ENCODE data around the gene AFDN. TPM values are rescaled to one million over a fixed set of nuclear protein-coding genes. Genes with fewer than 3 reads are reported as not detected.
"Not testable (repeated sequence)": the region's sequence is repeated elsewhere in the genome, so short reads cannot be mapped to it uniquely, and the experiment has no call there.

The AFDN gene
- total RNA-seq, 2 experiments from 2014 or later, result 11.9 to 14.0 TPM

DNA sequence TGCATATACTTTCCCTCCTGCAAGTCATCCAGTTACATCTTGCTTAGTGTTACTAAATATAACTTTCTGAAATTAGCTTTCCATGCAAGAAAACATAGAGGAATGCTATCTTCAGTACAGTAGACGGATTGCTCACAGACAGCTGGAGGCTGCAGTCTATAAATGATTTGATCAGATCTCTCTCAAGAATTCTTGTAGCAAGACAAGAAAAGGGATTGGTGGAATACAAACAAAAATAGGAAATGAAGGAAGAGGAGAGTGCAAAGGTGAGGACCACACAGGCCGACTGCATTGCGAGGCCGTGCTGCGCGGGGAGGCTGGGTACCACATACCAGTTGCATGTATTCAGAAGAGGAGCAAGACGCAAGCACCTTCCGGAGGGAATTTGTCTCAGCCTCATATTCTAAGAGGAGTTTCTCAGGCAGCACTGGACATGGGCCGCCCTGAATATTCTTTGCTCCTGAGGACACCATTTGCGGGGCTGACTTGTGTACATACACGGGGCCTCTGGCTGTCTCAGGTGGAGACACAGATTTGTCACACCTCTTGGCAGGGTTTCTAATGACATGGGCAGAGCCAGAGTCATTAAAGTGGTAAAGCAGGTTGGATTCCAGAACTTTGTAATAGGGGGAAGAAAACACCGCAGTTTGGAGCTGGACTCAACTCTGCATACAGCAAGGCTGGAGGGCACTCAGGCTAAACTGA is 148.1 kb downstream of the AFDN start:
- Mint-ChIP-seq H3K27me3 (peaks cover 2% of the 10 kb centered on the region), H3K36me3 (ENCODE audit: low read depth) (no peaks in the 10 kb centered on the region), H3K4me1 (no peaks in the 10 kb centered on the region), H3K4me3 (no peak overlapping the region), H3K27ac (no peak overlapping the region), H3K9me3 (ENCODE audit: low read depth) (no peaks in the 10 kb centered on the region)
- intact Hi-C loops (cut with DNase I, micrococcal nuclease), result no loop called here
- no peak for ATAC-seq
- ChIA-PET CTCF (no interaction called here), POLR2A (no interaction called here)
- DNase-seq, result no peak

DNA sequence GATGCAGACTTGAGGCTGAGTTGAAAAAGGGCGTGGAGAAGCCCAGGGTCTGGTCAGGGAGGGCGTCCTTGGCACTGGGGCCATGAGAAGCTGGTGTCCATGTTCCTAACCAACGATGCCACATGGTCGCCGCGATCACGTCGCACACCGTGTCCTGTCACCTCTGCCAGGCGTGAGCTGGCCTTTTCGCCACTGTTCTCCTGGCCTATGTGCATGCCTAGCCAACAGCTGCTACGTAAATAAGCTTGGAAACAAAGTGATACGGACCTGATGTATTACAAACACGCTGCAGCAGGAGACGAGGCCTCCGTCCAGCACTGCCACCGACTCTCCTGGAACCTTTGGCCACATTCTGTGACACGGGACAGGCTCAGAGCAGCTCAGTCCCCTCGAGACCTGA is 148.7 kb downstream of the AFDN start:
- H3K27me3 Mint-ChIP-seq, result peaks cover 2% of the 10 kb centered on the region
- DNase-seq, result no peak
- H3K27ac Mint-ChIP-seq, result no peak overlapping the region
- no peaks in the 10 kb centered on the region for H3K9me3 Mint-ChIP-seq (ENCODE audit: low read depth)
- H3K4me3 Mint-ChIP-seq, result no peak overlapping the region
- CTCF ChIA-PET, result no interaction called here
- no peaks in the 10 kb centered on the region for H3K4me1 Mint-ChIP-seq
- POLR2A ChIA-PET, result no interaction called here
- intact Hi-C loops (cut with DNase I, micrococcal nuclease), result no loop called here
- ATAC-seq, result no peak
- no peaks in the 10 kb centered on the region for H3K36me3 Mint-ChIP-seq (ENCODE audit: low read depth)

DNA sequence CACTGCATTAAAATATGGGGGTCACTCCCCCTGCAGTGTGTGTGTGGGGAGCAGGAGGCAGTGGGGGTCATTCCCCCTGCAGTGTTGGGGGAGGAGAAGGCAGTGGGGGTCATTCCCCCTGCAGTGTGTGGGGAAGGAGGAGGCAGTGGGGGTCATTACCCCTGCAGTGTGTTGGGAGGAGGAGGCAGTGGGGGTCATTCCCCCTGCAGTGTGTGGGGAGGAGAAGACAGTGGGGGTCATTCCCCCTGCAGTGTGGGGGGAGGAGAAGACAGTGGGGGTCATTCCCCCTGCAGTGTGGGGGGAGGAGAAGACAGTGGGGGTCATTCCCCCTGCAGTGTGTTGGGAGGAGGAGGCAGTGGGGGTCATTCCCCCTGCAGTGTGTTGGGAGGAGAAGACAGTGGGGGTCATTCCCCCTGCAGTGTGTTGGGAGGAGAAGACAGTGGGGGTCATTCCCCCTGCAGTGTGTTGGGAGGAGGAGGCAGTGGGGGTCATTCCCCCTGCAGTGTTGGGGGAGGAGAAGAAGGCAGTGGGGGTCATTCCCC is 149.5 kb downstream of the AFDN start:
- CTCF ChIA-PET; H3K4me1 Mint-ChIP-seq; H3K36me3 Mint-ChIP-seq (ENCODE audit: low read depth); POLR2A ChIA-PET; H3K27ac Mint-ChIP-seq; H3K9me3 Mint-ChIP-seq (ENCODE audit: low read depth); DNase-seq; intact Hi-C loops (cut with DNase I, micrococcal nuclease); H3K27me3 Mint-ChIP-seq; H3K4me3 Mint-ChIP-seq; ATAC-seq: not testable (repeated sequence)

DNA sequence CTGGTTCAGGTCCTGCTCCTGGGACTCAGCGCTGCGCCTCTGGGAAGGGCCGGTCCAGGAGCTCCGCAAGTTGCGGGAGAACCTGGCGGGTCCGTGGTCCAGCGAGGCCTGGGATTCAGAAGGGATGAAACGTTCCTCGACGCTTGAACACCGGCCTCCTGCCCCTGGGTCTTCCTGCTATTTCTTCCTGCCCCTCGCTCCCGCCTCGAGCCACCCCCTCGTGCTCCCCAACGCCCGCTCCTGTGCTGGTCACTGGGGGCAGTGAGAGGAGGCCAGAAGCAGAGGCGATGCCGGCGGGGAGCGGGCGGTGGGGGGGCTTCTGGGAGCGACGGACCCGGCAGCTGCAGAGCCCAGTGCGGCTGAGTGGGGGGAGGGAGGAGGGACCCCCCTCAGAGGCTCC is 150.0 kb downstream of the AFDN start:
- Mint-ChIP-seq H3K4me3 (no peak overlapping the region), H3K4me1 (no peaks in the 10 kb centered on the region), H3K27ac (no peak overlapping the region), H3K36me3 (ENCODE audit: low read depth) (no peaks in the 10 kb centered on the region), H3K9me3 (ENCODE audit: low read depth) (no peaks in the 10 kb centered on the region), H3K27me3 (peaks cover 2% of the 10 kb centered on the region)
- ATAC-seq, result no peak
- intact Hi-C loops (cut with DNase I, micrococcal nuclease), result no loop called here
- no peak for DNase-seq
- ChIA-PET POLR2A (no interaction called here), CTCF (no interaction called here)

DNA sequence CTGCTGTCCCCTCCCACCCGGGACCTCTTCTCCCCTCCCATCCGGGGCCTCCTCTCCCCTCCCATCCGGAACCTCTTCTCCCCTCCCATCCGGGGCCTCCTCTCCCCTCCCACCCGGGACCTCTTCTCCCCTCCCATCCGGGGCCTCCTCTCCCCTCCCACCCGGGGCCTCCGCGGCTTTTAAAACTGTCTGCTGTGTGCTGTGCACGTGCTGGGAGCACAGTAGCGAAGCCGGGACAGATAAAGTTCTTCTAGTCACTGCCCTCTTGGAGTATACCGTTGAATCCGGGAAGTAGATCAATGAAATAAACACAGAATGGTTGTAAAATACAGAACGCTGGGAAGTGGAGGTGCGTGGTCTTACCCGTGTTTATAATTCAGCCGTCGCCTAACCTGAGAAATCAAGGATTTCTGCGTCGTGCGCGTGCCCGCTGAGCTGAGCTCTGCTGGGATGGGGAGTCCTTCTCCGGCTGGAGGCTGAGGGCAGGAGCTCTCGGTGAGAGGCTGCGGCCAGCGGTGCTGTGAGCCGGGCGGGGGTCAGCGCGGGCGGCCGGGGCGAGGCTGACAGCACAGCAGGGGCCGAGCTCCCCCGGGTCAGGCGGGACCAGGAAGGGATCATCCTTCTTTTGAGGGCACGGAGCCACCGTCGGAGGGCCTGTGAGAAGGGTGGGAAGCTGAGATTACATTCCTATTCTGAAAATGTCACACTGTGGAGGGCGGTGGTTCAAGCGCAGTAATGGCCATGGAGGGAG is 151.2 kb downstream of the AFDN start:
- CTCF ChIA-PET, result no interaction called here
- H3K4me3 Mint-ChIP-seq, result no peak overlapping the region
- no peak for DNase-seq
- intact Hi-C loops (cut with DNase I, micrococcal nuclease), result no loop called here
- POLR2A ChIA-PET, result no interaction called here
- no peak for ATAC-seq
- H3K9me3 Mint-ChIP-seq (ENCODE audit: low read depth), result no peaks in the 10 kb centered on the region
- no peaks in the 10 kb centered on the region for H3K36me3 Mint-ChIP-seq (ENCODE audit: low read depth)
- H3K27me3 Mint-ChIP-seq, result peaks cover 2% of the 10 kb centered on the region
- no peak overlapping the region for H3K27ac Mint-ChIP-seq
- no peaks in the 10 kb centered on the region for H3K4me1 Mint-ChIP-seq

DNA sequence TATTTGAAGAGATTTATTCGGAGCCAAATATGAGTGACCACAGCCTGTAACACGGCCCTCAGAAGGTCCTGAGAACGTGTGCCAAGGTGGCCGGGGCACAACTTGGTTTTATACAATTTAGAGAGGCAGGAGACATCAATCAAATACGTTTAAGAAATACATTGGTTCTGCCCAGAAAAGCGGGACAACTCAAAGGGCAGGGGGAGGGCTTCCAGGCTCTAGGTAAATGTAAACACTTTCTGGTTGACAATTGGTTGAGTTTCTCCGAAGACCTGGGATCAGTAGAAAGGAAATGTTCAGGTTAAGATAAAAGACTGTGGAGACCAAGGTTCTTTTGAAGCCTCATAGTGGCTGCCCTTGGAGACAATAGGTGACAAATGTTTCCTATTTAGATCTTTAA is 151.9 kb downstream of the AFDN start:
- H3K36me3 Mint-ChIP-seq (ENCODE audit: low read depth), result no peaks in the 10 kb centered on the region
- intact Hi-C loops (cut with DNase I, micrococcal nuclease), result no loop called here
- H3K9me3 Mint-ChIP-seq (ENCODE audit: low read depth), result no peaks in the 10 kb centered on the region
- no peaks in the 10 kb centered on the region for H3K4me1 Mint-ChIP-seq
- POLR2A ChIA-PET, result no interaction called here
- H3K27me3 Mint-ChIP-seq, result peaks cover 2% of the 10 kb centered on the region
- no peak for DNase-seq
- ATAC-seq, result no peak
- no peak overlapping the region for H3K27ac Mint-ChIP-seq
- CTCF ChIA-PET, result no interaction called here
- no peak overlapping the region for H3K4me3 Mint-ChIP-seq

DNA sequence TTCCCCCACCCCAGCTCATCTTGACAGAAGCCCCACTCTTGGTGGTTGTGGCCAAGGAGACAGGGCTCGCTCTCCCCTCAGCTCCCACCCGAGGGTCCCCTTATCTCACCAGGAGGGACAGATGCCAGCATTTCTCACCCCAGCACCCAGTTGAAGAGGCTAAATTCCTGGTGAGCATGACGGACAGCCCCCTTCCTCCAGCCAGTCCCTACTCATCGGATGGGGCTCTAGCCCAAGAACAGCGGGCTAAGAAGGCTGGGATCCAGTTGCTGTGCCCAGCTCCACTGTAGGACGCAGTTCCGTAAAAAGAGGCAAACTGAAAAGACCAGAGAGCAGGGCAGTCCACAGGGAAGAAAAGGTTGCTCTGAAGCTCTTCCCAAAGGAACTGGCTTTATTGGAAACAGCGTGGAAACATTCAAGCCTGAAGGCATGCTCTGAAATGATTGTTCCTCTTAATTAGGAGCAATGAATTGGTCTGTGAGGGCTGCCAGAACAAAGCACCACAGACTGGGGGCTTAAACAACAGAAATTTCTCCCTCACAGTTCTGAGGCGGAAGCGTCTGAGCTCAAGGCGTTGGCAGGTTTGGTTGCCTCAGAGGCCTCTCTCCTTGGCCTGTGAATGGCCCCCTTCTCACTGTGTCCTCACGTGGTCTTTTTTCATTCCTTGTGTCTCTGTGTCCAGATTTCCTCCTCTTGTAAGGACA is 152.9 kb downstream of the AFDN start:
- Mint-ChIP-seq H3K36me3 (ENCODE audit: low read depth) (no peaks in the 10 kb centered on the region), H3K4me1 (no peaks in the 10 kb centered on the region), H3K9me3 (ENCODE audit: low read depth) (no peaks in the 10 kb centered on the region), H3K27ac (no peak overlapping the region), H3K27me3 (peaks cover 2% of the 10 kb centered on the region), H3K4me3 (no peak overlapping the region)
- CTCF ChIA-PET, result no interaction called here
- no peak for ATAC-seq
- POLR2A ChIA-PET, result no interaction called here
- DNase-seq, result no peak
- intact Hi-C loops (cut with DNase I, micrococcal nuclease), result no loop called here

DNA sequence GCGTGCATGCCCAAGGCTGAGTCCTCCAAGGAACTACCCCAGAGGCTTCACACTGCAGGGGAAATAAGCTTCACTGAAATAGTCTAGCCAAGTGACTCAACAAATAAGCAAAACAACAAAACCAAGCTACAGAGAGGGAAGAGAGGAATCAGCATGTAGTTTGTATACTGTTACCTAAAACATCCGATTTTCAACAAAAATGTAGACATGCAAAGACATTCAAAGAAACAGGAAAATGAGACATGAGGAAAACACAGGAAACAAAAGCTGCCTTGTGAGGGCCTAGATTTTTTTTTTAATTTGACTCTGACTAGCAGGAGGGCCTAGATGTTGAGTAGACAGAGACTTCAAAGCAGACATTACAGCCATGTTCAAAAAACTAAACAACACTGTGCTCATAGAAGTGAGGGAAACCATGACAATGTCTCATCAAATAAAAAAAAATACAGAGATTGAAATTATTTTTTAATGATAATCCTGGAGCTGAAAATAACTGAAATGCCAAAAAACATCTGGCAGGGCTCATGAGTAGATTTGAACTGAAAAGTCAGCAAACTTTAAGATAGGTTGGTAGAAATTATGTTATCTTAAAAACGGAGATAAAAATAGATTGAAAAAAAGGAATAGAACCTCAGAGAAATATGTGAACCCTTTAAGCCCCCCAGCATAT is 154.3 kb downstream of the AFDN start:
- Mint-ChIP-seq H3K27ac (no peak overlapping the region), H3K4me3 (no peak overlapping the region), H3K27me3 (no peaks in the 10 kb centered on the region), H3K36me3 (ENCODE audit: low read depth) (no peaks in the 10 kb centered on the region), H3K4me1 (no peaks in the 10 kb centered on the region), H3K9me3 (ENCODE audit: low read depth) (no peaks in the 10 kb centered on the region)
- ATAC-seq (no peak), DNase-seq (no peak)
- intact Hi-C loops (cut with DNase I, micrococcal nuclease), result no loop called here
- ChIA-PET CTCF (interaction anchor here (0.7 kb wide), 1 partner anchor 739 kb away, joined by 6 read pairs; no protein-coding TSS in a partner anchor), POLR2A (interaction anchor here (0.6 kb wide), 1 partner anchor 183 kb away, joined by 4 read pairs; no protein-coding TSS in a partner anchor)

DNA sequence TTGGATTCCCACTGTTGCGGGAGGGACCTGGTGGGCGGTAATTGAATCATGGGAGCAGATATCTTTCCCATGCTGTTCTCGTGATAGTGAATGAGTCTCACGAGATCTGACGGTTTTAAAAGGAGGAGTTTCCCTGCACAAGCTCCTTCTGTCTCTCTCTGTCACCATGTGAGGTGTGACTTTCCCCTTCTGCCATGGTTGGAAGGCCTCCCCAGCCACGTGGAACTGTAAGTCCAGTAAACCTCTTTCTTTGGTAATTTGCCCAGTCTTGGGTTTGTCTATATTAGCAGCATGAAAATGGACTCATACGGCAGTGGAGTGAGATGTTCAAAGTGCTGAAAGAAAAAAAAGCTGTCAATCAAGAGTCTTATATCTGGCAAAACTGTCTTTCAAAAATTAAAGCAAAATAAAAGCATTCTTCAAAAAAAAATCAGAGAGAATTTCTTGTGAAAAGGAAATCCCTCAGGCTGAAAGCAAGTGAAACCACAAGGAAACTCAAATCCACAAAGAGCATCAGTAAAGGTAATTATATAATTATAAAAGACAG is 155.3 kb downstream of the AFDN start:
- Mint-ChIP-seq H3K36me3 (ENCODE audit: low read depth) (no peaks in the 10 kb centered on the region), H3K4me3 (no peak overlapping the region), H3K4me1 (no peaks in the 10 kb centered on the region), H3K9me3 (ENCODE audit: low read depth) (no peaks in the 10 kb centered on the region), H3K27ac (no peak overlapping the region), H3K27me3 (no peaks in the 10 kb centered on the region)
- ATAC-seq, result no peak
- POLR2A ChIA-PET, result no interaction called here
- CTCF ChIA-PET, result no interaction called here
- intact Hi-C loops (cut with DNase I, micrococcal nuclease), result no loop called here
- no peak for DNase-seq

DNA sequence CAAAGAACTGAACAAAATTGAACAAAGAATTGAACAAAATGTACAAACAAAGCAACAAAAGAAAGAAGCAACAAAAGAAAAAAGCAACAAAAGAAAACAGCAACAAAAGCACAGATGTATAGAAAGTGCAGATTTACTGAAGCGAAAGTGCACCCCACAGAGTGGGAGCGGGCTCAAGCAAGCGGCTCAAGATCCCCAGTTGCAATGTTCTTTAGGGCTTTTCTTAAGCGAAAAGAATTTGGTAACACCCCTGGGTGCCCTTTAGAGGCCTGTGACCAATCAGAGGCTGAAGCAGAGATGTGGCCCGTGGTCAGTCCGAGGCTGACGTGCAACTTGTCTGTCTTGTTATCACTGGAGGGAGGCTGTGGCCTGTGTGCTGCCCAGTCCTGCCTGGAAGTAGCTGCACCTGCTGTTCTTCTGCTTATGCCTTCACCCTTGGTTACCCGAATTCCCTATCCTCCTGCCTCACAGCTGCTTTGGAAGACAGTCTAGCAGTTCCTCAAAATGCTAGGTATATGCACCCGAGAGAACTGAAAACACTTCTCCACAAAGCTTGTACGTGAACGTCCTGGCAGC is 157.5 kb downstream of the AFDN start:
- CTCF ChIA-PET, result no interaction called here
- intact Hi-C loops (cut with DNase I, micrococcal nuclease), result no loop called here

DNA sequence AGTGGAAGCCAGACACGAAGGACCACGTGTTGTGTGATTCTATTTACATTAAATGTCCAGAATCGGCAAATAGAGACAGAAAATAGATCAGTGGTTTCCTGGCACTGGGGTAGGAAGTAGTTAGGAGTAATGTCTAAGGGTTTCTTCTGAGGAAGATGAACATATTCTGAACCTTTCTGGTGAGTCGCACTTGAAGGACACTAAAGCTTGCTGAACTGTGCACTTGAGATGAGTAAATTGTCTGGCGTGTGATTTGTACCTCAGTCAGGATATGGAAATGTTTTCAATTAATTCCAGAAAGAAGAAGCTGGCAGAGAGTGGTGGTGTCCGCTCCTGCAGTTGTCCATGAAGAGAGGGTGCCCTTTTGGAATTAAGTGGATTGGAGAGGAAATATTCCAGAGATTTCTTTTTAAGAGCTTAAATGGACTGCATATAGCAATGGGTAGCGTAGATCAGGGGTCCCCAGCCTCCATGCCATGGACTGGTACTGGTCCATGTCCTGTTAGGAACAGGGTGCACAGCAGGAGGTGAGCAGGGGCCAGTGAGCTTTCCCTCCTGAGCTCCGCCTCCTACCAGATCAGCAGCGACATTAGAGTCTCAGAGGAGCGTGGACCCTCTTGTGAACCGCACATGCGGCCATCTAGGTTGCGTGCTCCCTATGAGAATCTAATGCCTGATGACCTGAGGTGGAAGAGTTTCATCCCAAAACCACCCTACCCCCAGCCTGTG is 158.3 kb downstream of the AFDN start:
- Mint-ChIP-seq H3K4me1 (no peaks in the 10 kb centered on the region), H3K36me3 (ENCODE audit: low read depth) (no peaks in the 10 kb centered on the region), H3K9me3 (ENCODE audit: low read depth) (no peaks in the 10 kb centered on the region), H3K27ac (no peak overlapping the region), H3K27me3 (no peaks in the 10 kb centered on the region), H3K4me3 (no peak overlapping the region)
- intact Hi-C loops (cut with DNase I, micrococcal nuclease), result no loop called here
- ATAC-seq, result no peak
- POLR2A ChIA-PET, result no interaction called here
- no peak for DNase-seq
- CTCF ChIA-PET, result no interaction called here

More for the DNA sequence above, 157.5 kb downstream of the AFDN start:
- ATAC-seq, result no peak
- POLR2A ChIA-PET, result no interaction called here
- Mint-ChIP-seq H3K9me3 (ENCODE audit: low read depth) (no peaks in the 10 kb centered on the region), H3K27me3 (no peaks in the 10 kb centered on the region), H3K36me3 (ENCODE audit: low read depth) (no peaks in the 10 kb centered on the region), H3K4me1 (no peaks in the 10 kb centered on the region), H3K27ac (no peak overlapping the region), H3K4me3 (no peak overlapping the region)
- no peak for DNase-seq
